HEK293T (cell line): Measurements from ENCODE around the gene CD226.

Experiments used
- FOXK2 ChIP-seq: fragments of 450-650 bp; IDR thresholded peaks from 2 replicates; pipeline ENCODE4 v1.6.1; 2016; ENCODE audit warnings: mild to moderate bottlenecking
- NFRKB ChIP-seq: fragments of 450-650 bp; IDR thresholded peaks from 2 replicates; pipeline ENCODE4 v1.6.1; 2016; ENCODE audit warnings: mild to moderate bottlenecking, moderate library complexity

DNA sequence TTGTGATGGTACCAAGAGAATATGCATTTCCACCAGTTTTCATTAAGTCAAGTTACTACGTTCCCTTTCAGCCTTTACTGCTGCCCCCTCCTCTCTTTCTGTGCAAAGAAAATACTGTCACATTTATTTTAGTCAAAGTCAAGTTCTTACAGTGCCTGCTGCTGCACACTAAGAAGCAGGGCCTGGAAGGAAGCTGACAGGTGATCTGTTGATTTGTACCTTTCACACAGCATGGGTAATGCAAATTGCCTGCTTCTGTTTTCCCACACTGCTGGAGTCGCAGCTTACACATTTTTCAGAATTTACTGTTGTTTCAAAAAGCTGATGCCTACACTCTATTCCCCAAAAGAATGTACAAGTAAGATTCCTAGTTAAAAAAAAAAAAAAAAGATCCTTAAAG, 48.7 kb upstream of the CD226 start:
- no peak for TF ChIP-seq FOXK2
- TF ChIP-seq NFRKB, result no peak
